BE2C (cell line): ENCODE data around the gene UBE2E3.

Source experiments
- DNase-seq: peaks from one replicate; pipeline ENCODE4 v3.0.0-alpha.2; 2020
- H3K27me3 ChIP-seq: fragments of 250-450 bp; sonication (Bioruptor Pico); 2 replicates; pipeline ENCODE4 v1.5.1; 2020; ENCODE audit warnings: mild to moderate bottlenecking
- H3K36me3 ChIP-seq: fragments of 250-450 bp; sonication (Bioruptor Pico); 2 replicates; pipeline ENCODE4 v1.5.1; 2020; ENCODE audit warnings: mild to moderate bottlenecking
- H3K4me1 ChIP-seq: fragments of 250-450 bp; sonication (Bioruptor Pico); 2 replicates; pipeline ENCODE4 v1.5.1; 2020
- H3K4me3 ChIP-seq: 2 replicates; pipeline ENCODE4 v1.5.1; 2011; ENCODE audit warnings: low read depth, low read length
- H3K9me3 ChIP-seq: fragments of 250-450 bp; sonication (Bioruptor Pico); 2 replicates; pipeline ENCODE4 v1.5.1; 2020
- TF ChIP-seq, protein P1 (sequence below): IDR thresholded peaks from 2 replicates; pipeline ENCODE4 v1.5.1; 2012; ENCODE audit warnings: mild to moderate bottlenecking, low read depth, low read length

Gene UBE2E3

DNA sequence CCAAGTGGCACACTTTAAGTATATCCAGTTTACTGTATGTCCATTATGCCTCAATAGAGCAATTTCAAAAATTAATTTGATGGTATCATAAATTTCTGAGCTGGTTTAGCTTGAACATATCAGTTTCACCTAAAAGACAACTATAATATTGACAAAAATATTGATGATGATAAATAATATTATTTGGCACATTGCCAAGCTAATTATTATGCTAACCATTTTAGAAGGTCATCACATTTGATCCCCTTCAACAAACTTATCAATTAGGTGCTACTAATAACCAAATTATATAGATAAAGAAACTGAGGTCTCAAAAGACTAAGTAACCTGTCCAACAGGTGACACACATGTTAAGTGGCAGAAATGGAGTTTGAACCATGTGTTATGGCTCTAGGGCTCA is 26.9 kb upstream of the UBE2E3 start:
- DNase-seq: no peak
- H3K4me1 ChIP-seq: no peaks in the 10 kb centered on the region
- no peaks in the 10 kb centered on the region for H3K36me3 ChIP-seq
- no peaks in the 10 kb centered on the region for H3K9me3 ChIP-seq
- TF ChIP-seq, protein P1, sequence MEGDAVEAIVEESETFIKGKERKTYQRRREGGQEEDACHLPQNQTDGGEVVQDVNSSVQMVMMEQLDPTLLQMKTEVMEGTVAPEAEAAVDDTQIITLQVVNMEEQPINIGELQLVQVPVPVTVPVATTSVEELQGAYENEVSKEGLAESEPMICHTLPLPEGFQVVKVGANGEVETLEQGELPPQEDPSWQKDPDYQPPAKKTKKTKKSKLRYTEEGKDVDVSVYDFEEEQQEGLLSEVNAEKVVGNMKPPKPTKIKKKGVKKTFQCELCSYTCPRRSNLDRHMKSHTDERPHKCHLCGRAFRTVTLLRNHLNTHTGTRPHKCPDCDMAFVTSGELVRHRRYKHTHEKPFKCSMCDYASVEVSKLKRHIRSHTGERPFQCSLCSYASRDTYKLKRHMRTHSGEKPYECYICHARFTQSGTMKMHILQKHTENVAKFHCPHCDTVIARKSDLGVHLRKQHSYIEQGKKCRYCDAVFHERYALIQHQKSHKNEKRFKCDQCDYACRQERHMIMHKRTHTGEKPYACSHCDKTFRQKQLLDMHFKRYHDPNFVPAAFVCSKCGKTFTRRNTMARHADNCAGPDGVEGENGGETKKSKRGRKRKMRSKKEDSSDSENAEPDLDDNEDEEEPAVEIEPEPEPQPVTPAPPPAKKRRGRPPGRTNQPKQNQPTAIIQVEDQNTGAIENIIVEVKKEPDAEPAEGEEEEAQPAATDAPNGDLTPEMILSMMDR: no peak
- H3K27me3 ChIP-seq: no peaks in the 10 kb centered on the region
- H3K4me3 ChIP-seq: no peak overlapping the region

DNA sequence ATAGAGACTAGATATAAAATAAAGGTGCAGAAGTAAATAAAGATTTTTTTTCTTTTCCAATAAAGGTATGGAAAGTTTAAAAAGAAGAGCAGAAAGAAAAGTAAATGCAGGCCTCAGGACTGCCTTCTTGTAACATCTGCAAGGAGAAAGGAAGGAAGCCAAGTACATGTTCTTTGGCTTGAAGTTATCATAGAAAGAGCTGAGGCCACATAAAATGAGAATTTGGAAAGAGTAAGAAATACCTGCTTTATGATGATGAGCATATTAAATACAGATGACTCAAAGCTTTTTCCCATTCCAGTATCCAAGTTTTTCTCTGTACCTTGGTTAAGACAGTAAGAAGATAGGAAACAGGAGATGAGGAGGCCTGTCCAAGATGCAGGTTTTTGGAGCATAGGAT is 25.3 kb upstream of the UBE2E3 start:
- H3K36me3 ChIP-seq: no peaks in the 10 kb centered on the region
- TF ChIP-seq, protein P1: no peak

DNA sequence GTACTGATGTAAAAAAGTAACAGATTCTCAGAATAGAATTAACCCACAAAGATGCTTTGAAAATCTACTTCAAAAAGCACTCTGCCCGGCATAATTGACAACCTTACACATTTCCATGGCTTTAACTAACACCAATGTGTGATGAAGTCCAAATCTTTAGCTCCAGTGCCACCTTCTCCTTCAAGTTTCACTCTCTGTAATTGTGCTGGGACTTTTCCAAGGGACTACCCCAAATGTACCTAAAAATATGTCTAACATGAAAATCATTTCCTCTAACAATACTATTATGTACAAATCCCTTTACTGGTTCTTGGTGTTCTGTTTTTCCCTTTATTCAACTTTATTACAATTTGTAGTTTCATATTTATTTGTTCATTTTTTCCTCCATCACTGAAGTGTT is 20.6 kb upstream of the UBE2E3 start:
- H3K27me3 ChIP-seq: no peaks in the 10 kb centered on the region
- TF ChIP-seq, protein P1: no peak
- no peaks in the 10 kb centered on the region for H3K36me3 ChIP-seq
- DNase-seq: no peak
- no peaks in the 10 kb centered on the region for H3K9me3 ChIP-seq
- H3K4me3 ChIP-seq: no peak overlapping the region
- no peaks in the 10 kb centered on the region for H3K4me1 ChIP-seq

More for the DNA sequence above, 25.3 kb upstream of the UBE2E3 start:
- no peaks in the 10 kb centered on the region for H3K4me1 ChIP-seq
- no peaks in the 10 kb centered on the region for H3K9me3 ChIP-seq
- no peak for DNase-seq
- no peak overlapping the region for H3K4me3 ChIP-seq
- no peaks in the 10 kb centered on the region for H3K27me3 ChIP-seq

DNA sequence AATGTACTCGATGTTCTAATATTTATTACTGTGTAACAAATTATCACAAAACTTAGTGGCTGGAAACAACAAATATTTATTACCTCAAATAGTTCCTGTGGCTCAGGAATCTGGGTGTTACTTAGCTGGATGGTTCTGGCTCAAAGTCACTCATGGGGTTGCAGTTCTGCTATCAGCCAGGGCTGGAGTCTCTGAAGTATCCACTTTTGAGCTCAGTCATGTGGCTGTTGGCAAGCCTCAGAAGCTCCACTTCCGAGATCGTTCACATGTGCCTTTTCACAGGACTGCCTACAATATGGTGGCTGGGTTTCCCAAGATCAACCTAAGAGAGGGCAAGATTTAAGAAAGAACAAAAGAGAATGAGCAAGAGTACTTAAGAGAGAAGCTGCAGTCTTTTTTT is 19.4 kb upstream of the UBE2E3 start:
- H3K4me1 ChIP-seq: no peaks in the 10 kb centered on the region
- H3K9me3 ChIP-seq: no peaks in the 10 kb centered on the region
- no peaks in the 10 kb centered on the region for H3K36me3 ChIP-seq
- H3K27me3 ChIP-seq: no peaks in the 10 kb centered on the region
- no peak for DNase-seq
- no peak overlapping the region for H3K4me3 ChIP-seq
- TF ChIP-seq, protein P1: no peak

DNA sequence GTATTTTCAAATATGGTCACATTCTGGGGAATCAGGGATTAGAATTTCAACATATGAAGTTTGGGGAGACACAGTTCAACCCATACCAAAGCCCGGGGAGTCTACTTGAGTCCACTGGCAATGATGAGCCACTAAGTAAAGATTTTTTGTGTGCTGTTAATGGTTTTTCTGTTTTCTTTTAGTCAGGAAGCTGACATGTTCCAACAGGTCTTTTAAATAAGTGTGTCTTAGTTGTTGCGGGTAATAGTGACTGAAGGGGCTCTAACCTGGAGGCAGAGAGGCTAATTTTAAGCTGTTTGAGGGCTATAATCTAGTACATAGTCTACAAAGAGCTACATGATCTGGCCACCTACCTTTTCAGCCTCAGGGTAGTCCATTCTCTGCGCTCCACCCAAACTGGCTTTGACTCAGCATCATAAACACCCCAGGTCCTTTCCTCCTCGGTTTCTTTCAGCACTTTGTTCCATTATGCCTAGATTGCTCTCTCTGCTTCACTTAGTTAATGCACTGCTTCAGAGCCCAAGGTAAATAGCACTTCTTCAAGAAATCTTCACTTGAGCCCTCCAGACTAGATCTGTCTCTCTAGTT is 17.6 kb upstream of the UBE2E3 start:
- H3K4me3 ChIP-seq: no peak overlapping the region
- DNase-seq: no peak
- no peaks in the 10 kb centered on the region for H3K36me3 ChIP-seq
- no peaks in the 10 kb centered on the region for H3K27me3 ChIP-seq
- TF ChIP-seq, protein P1: no peak
- H3K4me1 ChIP-seq: no peaks in the 10 kb centered on the region
- H3K9me3 ChIP-seq: no peaks in the 10 kb centered on the region

DNA sequence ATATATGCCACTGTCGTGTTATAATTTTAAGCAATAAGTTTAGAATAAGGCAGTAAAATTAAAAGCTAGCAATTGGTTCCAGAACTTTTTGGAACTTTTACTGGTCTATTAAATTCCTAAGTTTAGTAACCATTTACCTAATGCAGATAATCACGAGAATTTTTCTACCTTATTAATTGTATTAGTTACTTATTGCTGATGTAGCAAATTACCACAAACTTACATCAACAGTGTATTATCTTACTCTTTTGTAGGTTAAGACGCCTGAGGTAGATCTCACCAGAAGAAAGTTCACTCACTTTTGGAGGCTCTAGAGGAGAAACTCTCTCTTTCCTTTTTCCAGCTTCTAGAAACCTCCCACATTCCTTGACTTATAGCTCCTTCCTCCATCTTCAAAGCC is 14.0 kb upstream of the UBE2E3 start:
- Histone ChIP-seq H3K36me3 (no peaks in the 10 kb centered on the region), H3K4me3 (no peak overlapping the region), H3K27me3 (no peaks in the 10 kb centered on the region), H3K9me3 (no peaks in the 10 kb centered on the region), H3K4me1 (no peaks in the 10 kb centered on the region)
- TF ChIP-seq, protein P1: no peak
- no peak for DNase-seq
